SJSA1 (cell line): Measurements from ENCODE around the gene FER1L5. TPM values are rescaled to one million over a fixed set of nuclear protein-coding genes. Genes with fewer than 3 reads are reported as not detected.

ENCODE experiments used
- DNase-seq, 2 experiments: peaks; one replicate each; pipeline ENCODE4 v3.0.0-alpha.2; 2015 to 2020; ENCODE audit warnings: low spot score in 2 of 2, low read depth in 1 of 2
- H3K27ac ChIP-seq: fragments of 250-450 bp; sonication (Bioruptor Pico); 2 replicates; pipeline ENCODE4 v1.5.1; 2020; ENCODE audit warnings: mild to moderate bottlenecking, moderate library complexity
- H3K27me3 ChIP-seq: fragments of 250-450 bp; sonication (Bioruptor Pico); replicated peaks from 2 replicates; pipeline ENCODE4 v1.5.1; 2020; ENCODE audit warnings: mild to moderate bottlenecking, moderate library complexity
- H3K36me3 ChIP-seq: fragments of 250-450 bp; sonication (Bioruptor Pico); 2 replicates; pipeline ENCODE4 v1.5.1; 2020; ENCODE audit warnings: mild to moderate bottlenecking
- H3K4me1 ChIP-seq: fragments of 250-450 bp; sonication (Bioruptor Pico); replicated peaks from 2 replicates; pipeline ENCODE4 v1.6.1; 2021; ENCODE audit warnings: mild to moderate bottlenecking
- H3K4me3 ChIP-seq: fragments of 250-450 bp; sonication (Bioruptor Pico); 2 replicates; pipeline ENCODE4 v1.5.1; 2020; ENCODE audit warnings: mild to moderate bottlenecking
- H3K9me3 ChIP-seq: fragments of 250-450 bp; sonication (Bioruptor Pico); replicated peaks from 2 replicates; pipeline ENCODE4 v1.5.1; 2020; ENCODE audit warnings: mild to moderate bottlenecking
- total RNA-seq: library from RNA; depleted of rRNA; stranded (reverse); fragments of >200 nt; shearing (Covaris generic); gene quantifications from 2 replicates; pipeline ENCODE4 v1.2.3, GENCODE V29; 2014; rRNA removed

FER1L5 gene
- total RNA-seq, 1 experiment from 2014 or later: not detected

- DNase-seq: no peak
- Histone ChIP-seq H3K9me3 (no peaks in the 10 kb centered on the region), H3K36me3 (peaks cover 47% of the 10 kb centered on the region), H3K27ac (no peak overlapping the region), H3K27me3 (no peaks in the 10 kb centered on the region), H3K4me3 (no peak overlapping the region), H3K4me1 (peaks cover 6% of the 10 kb centered on the region)
Measured at GRCh38 chr2:96737831-96738230, 95.3 kb downstream of the FER1L5 start.

GRCh38 chr2:96739076-96739632, 96.6 kb downstream of the FER1L5 start:
- Histone ChIP-seq H3K9me3 (no peaks in the 10 kb centered on the region), H3K36me3 (peaks cover 34% of the 10 kb centered on the region), H3K4me1 (peaks cover 6% of the 10 kb centered on the region), H3K27ac (peak overlapping the region; percentile 55), H3K27me3 (no peaks in the 10 kb centered on the region), H3K4me3 (peak overlapping the region; percentile 63)
- no peak for DNase-seq

GRCh38 chr2:96739633-96740428, 97.3 kb downstream of the FER1L5 start, which contains the start of gene LMAN2L:
LMAN2L (minus strand) TSS chr2:96740064; CDS start chr2:96740040, 24 bp downstream.
- peaks cover 6% of the 10 kb centered on the region for H3K4me1 ChIP-seq
- no peaks in the 10 kb centered on the region for H3K9me3 ChIP-seq
- H3K36me3 ChIP-seq: peaks cover 27% of the 10 kb centered on the region
- peak within 1 kb of the TSS; percentile 63 for H3K4me3 ChIP-seq
- DNase-seq: peak; percentile 91 to 98
- H3K27ac ChIP-seq: peak within 1 kb of the TSS; percentile 55
- no peaks in the 10 kb centered on the region for H3K27me3 ChIP-seq

- no peaks in the 10 kb centered on the region for H3K27me3 ChIP-seq
- no peak for DNase-seq
- H3K9me3 ChIP-seq: no peaks in the 10 kb centered on the region
- H3K4me1 ChIP-seq: peaks cover 7% of the 10 kb centered on the region
- H3K4me3 ChIP-seq: no peak overlapping the region
- H3K36me3 ChIP-seq: no peaks in the 10 kb centered on the region
- H3K27ac ChIP-seq: no peak overlapping the region
Measured at GRCh38 chr2:96747061-96747617, 104.6 kb downstream of the FER1L5 start.

- H3K9me3 ChIP-seq: no peaks in the 10 kb centered on the region
- no peaks in the 10 kb centered on the region for H3K36me3 ChIP-seq
- peaks cover 7% of the 10 kb centered on the region for H3K4me1 ChIP-seq
- DNase-seq: peak; percentile 56
- no peaks in the 10 kb centered on the region for H3K27me3 ChIP-seq
- no peak overlapping the region for H3K4me3 ChIP-seq
- H3K27ac ChIP-seq: no peak overlapping the region
Measured at GRCh38 chr2:96751800-96752199, 109.2 kb downstream of the FER1L5 start.

GRCh38 chr2:96753661-96754282, 111.2 kb downstream of the FER1L5 start:
- Histone ChIP-seq H3K4me1 (peaks cover 7% of the 10 kb centered on the region), H3K4me3 (no peak overlapping the region), H3K27me3 (no peaks in the 10 kb centered on the region), H3K36me3 (no peaks in the 10 kb centered on the region), H3K9me3 (no peaks in the 10 kb centered on the region), H3K27ac (no peak overlapping the region)
- DNase-seq: no peak

- no peaks in the 10 kb centered on the region for H3K36me3 ChIP-seq
- no peaks in the 10 kb centered on the region for H3K27me3 ChIP-seq
- no peak overlapping the region for H3K27ac ChIP-seq
- H3K4me3 ChIP-seq: no peak overlapping the region
- H3K9me3 ChIP-seq: no peaks in the 10 kb centered on the region
- no peak for DNase-seq
- peaks cover 7% of the 10 kb centered on the region for H3K4me1 ChIP-seq
Measured at GRCh38 chr2:96754317-96754716, 111.8 kb downstream of the FER1L5 start.

Other genes starting within 250 kb of the FER1L5 start
- not detected in 2 replicates for gene NEURL3, start 137.4 kb upstream of the FER1L5 start, total RNA-seq
- gene ARID5A, start 106.0 kb upstream of the FER1L5 start, total RNA-seq: 6.3 and 9.7 TPM in 2 replicates
- 21.9 and 31.4 TPM in 2 replicates for gene KANSL3, start 4.5 kb upstream of the FER1L5 start, total RNA-seq
- 52.5 and 58.7 TPM in 2 replicates for gene LMAN2L, start 97.3 kb downstream of the FER1L5 start, total RNA-seq
- gene CNNM4, start 118.1 kb downstream of the FER1L5 start, total RNA-seq: 3.5 and 7.3 TPM in 2 replicates
- gene CNNM3, start 173.5 kb downstream of the FER1L5 start, total RNA-seq: 3.0 and 5.3 TPM in 2 replicates
- 2.5 and 3.4 TPM in 2 replicates for gene ANKRD23, start 201.3 kb downstream of the FER1L5 start, total RNA-seq
- gene ANKRD39, start 215.3 kb downstream of the FER1L5 start, total RNA-seq: 16.3 and 21.5 TPM in 2 replicates
- 23.0 and 23.4 TPM in 2 replicates for gene SEMA4C, start 227.3 kb downstream of the FER1L5 start, total RNA-seq